Measurements from ENCODE around the gene NRP2.

The NRP2 gene

GRCh38 chr2:205640716-205641115, 41.6 kb upstream of the NRP2 start:
- no peak for TF ChIP-seq CTCF (IDR thresholded peaks at IDR 0.05; ENCODE audit: low read depth, low read length, missing control alignments)
- H3K4me3 ChIP-seq (ENCODE audit: low read depth, low read length) = no peak overlapping the region
- in situ Hi-C loops (cut with HindIII; ENCODE audit: low sequenced_read_pairs) = no loop called here
- DNase-seq (ENCODE audit: low read depth) = no peak

GRCh38 chr2:205642599-205643356, 39.5 kb upstream of the NRP2 start:
- no peak for DNase-seq (ENCODE audit: low read depth)
- in situ Hi-C loops (cut with HindIII; ENCODE audit: low sequenced_read_pairs) = no loop called here
- H3K4me3 ChIP-seq (ENCODE audit: low read depth, low read length) = no peak overlapping the region
- TF ChIP-seq CTCF (IDR thresholded peaks at IDR 0.05; ENCODE audit: low read depth, low read length, missing control alignments) = no peak

DNA sequence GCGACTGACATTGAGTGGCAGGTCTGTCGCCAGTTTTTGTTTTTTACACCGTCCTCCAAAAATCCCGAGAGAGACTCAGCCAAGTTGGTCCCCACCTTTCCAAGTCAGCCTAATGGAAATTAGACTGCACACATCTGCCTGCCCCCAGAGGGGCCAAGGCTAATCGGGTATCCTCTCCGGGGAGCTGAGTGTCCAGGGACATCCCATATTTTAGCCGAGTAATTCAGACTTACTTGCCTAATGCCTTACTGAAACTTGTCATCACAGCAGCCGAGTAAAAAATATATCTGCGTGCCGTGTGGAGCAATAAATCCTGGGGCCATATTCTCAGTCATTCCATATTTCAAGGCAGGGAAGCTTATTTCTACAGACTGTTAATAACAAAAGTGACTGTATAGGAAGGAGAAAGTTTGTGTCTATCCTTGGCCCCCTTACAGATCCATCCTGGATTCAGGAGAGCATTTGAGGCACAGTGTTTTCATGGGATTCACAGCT, 38.9 kb upstream of the NRP2 start:
- no peak overlapping the region for H3K4me3 ChIP-seq (ENCODE audit: low read depth, low read length)
- no peak for DNase-seq (ENCODE audit: low read depth)
- no peak for TF ChIP-seq CTCF (IDR thresholded peaks at IDR 0.05; ENCODE audit: low read depth, low read length, missing control alignments)
- in situ Hi-C loops (cut with HindIII; ENCODE audit: low sequenced_read_pairs) = no loop called here

DNA sequence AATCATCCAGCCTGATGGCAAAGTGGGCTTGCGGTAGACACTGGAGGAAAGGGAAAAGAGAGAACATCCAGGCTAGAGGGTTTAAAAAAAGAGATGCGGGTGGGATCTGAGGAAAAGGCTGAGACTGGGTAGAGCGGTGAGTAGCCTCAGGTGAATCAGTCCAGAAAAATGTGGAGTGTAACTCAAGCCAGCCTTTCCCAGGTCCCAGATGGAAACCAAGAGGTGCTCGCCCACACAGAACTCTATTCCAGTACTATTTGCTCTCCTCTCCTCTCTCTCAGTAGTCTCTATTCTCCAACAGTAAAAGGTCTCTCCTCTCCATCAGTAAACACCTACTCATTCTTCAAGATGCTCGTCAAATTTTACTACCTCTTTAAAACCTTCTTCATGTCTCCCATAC, 38.3 kb upstream of the NRP2 start:
- no peak overlapping the region for H3K4me3 ChIP-seq (ENCODE audit: low read depth, low read length)
- in situ Hi-C loops (cut with HindIII; ENCODE audit: low sequenced_read_pairs) = no loop called here
- no peak for DNase-seq (ENCODE audit: low read depth)
- no peak for TF ChIP-seq CTCF (IDR thresholded peaks at IDR 0.05; ENCODE audit: low read depth, low read length, missing control alignments)

DNA sequence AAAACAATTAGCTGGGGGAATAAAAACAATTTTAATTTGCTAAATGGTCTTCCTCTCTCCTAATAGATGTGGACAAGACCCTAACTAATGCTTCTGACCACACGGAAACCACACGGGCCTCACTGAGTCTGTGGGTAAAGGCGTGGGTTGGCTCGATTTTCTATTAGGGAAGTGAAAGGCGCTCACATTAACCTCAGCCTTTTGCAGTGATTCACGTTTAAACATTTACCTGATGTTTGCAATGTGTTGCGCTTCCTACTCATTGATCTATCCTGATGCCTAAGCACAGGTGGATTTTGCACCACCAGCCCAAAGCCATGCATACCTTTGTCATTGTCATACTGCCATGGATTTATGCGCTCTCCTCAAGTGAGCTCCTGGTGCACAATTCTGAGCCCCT, 35.6 kb upstream of the NRP2 start:
- no peak overlapping the region for H3K4me3 ChIP-seq (ENCODE audit: low read depth, low read length)
- in situ Hi-C loops (cut with HindIII; ENCODE audit: low sequenced_read_pairs) = no loop called here
- TF ChIP-seq CTCF (IDR thresholded peaks at IDR 0.05; ENCODE audit: low read depth, low read length, missing control alignments) = no peak
- no peak for DNase-seq (ENCODE audit: low read depth)

- no peak overlapping the region for H3K4me3 ChIP-seq (ENCODE audit: low read depth, low read length)
- in situ Hi-C loops (cut with HindIII; ENCODE audit: low sequenced_read_pairs) = no loop called here
- no peak for DNase-seq (ENCODE audit: low read depth)
- TF ChIP-seq CTCF (IDR thresholded peaks at IDR 0.05; ENCODE audit: low read depth, low read length, missing control alignments) = no peak
Observed at GRCh38 chr2:205650450-205650849, 31.9 kb upstream of the NRP2 start.
